ENCODE measurements around the gene C3orf20. TPM values are rescaled to one million over a fixed set of nuclear protein-coding genes. Genes with fewer than 3 reads are reported as not detected.

The C3orf20 gene
- total RNA-seq, 1 experiment from 2014 or later = not detected

DNA sequence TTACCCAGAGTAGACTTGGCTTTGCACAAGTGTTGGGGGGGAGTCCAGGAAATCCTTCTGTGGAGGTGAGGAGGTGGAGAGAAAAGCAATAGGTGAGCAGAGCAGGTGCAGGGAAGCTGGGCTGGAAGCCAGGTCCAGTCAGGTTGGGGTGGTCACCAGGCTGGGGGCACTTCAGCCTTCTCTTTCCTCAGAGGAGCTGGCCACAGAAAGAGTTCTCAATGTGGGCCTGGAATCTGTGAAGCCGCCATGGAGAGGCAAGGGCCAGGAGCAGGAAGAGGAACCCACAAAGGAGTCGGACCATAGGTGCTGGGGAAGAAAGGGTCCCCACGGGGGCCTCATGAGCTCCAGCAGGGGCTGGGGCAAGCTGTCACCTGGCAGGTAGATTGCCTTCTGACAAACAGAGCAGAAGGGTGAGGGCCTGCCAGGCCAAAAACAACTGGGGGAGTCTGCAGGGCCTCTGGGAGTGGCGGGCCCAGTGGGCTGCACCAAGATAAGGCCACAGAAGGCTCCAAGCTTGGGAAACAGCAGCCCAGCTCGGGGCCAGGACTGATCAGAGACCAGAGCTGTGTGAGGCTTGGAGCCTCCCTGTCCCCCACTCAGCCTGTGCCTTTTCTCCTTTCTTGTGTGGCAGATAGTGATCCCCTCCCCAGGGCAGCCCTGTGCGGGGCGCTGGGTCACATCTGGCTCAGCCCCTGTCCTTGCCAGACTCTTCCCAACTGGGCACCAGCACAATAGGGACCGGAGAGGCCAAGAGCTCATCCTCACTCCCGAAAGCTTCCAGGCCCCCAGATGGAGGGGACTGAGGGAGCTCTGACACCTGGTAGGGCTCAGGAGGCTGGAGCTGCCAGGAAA is 90.9 kb downstream of the C3orf20 start:
- no peak overlapping the region for H3K4me3 ChIP-seq (ENCODE audit: low read length)
- H3K9me3 ChIP-seq (ENCODE audit: low read length) = no peaks in the 10 kb centered on the region
- H4K20me1 ChIP-seq (ENCODE audit: insufficient read depth, low read depth, low read length) = no peaks in the 10 kb centered on the region
- no peaks in the 10 kb centered on the region for H3K79me2 ChIP-seq (ENCODE audit: low read length)
- no peaks in the 10 kb centered on the region for H3K9me2 ChIP-seq (replicated peaks; ENCODE audit: insufficient read depth, low read length)
- no peak overlapping the region for H3K4me2 ChIP-seq (ENCODE audit: low read depth, low read length, poor library complexity, severe bottlenecking)
- H3K4me1 ChIP-seq (ENCODE audit: low read length) = no peaks in the 10 kb centered on the region
- DNase-seq = no peak
- no peak overlapping the region for H3K27ac ChIP-seq (ENCODE audit: low read length)
- H3K36me3 ChIP-seq (ENCODE audit: insufficient read depth, low read length) = no peaks in the 10 kb centered on the region
- no peak overlapping the region for H3K9ac ChIP-seq (ENCODE audit: low read length)
- H2AFZ ChIP-seq (ENCODE audit: low read length) = no peak overlapping the region
- H3K27me3 ChIP-seq (ENCODE audit: low read length) = no peaks in the 10 kb centered on the region

DNA sequence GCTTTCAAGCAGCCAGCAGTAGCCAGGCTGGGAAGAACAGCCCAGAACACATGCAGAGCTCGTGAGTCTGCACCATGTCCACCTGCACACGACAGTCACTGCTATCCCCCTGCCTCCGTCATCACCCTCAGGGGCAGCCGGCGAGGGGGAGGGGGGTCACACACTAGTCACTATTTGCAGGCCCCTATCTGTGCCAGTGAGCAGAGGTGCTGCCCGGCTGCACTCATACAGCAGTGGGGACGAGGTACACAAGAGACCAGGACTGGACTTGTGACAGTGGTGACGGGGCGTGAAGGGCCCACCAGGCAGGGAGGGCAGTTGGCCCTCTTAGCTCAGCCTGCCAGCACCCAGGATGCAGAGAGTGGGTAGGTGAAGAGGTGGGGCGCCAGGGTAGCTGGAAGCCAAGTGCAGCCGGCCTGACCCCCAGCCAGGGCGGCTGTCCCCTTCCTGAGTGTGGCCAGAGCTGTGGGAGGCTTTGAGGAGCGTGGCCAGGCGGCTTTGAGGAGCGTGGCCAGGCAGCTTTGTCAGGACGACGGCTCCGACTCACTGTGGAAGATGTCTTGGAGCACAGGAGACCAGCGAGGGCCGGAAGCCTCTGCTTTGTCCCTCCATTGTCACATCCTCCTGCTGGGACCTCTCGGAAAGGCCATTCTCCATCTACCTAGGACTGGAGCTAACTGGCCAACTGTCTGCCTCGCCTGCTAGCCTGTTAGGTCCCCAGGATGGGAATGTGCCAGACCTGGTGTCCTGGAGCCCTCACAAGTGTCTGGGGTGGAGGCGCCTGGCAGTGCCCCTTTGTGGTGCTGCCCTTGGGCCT is 91.7 kb downstream of the C3orf20 start:
- no peak for DNase-seq
- H4K20me1 ChIP-seq (ENCODE audit: insufficient read depth, low read depth, low read length) = no peaks in the 10 kb centered on the region
- no peaks in the 10 kb centered on the region for H3K4me1 ChIP-seq (ENCODE audit: low read length)
- H3K4me2 ChIP-seq (ENCODE audit: low read depth, low read length, poor library complexity, severe bottlenecking) = no peak overlapping the region
- H3K9me2 ChIP-seq (replicated peaks; ENCODE audit: insufficient read depth, low read length) = no peaks in the 10 kb centered on the region
- no peaks in the 10 kb centered on the region for H3K79me2 ChIP-seq (ENCODE audit: low read length)
- no peak overlapping the region for H3K9ac ChIP-seq (ENCODE audit: low read length)
- H3K4me3 ChIP-seq (ENCODE audit: low read length) = no peak overlapping the region
- no peak overlapping the region for H3K27ac ChIP-seq (ENCODE audit: low read length)
- H3K9me3 ChIP-seq (ENCODE audit: low read length) = no peaks in the 10 kb centered on the region
- H2AFZ ChIP-seq (ENCODE audit: low read length) = no peak overlapping the region
- no peaks in the 10 kb centered on the region for H3K36me3 ChIP-seq (ENCODE audit: insufficient read depth, low read length)
- no peaks in the 10 kb centered on the region for H3K27me3 ChIP-seq (ENCODE audit: low read length)

DNA sequence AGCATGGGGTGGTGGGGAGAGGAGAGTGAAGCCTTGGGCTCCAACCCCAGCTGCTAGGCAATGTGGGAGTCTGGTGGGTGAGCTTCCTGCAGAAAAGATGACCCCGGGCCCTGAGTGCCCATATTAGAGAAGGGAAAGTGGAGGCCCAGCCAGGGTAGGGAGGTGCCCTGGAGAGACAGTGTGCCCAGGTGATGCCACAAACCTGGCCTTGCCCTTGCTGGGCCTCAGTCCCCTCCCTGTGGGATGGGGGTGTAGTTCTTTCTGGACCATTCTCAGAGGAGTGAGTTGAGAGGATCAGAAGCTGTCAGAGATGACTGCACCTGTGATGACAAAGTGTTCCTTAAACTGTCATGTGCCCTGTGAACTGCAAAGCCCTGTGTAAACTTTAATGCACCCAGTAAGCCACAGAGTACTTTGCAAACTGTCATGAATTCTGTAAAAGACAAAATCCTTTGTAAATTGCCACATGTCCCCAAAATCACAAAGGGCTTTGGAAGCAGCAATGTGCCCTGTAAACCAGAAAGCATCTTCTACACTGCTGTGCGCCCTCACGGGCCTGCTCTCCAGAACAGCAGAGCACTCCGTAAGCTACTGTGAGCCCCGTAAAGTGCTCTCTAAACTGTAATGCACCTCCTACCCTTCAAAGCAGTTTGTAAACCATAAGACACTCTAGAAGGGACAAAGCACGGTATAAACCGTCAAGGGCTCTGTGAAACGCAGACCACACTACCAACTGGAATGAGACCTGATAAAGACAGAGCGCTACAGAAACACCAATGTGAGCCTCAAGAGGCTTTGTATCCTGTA is 92.5 kb downstream of the C3orf20 start:
- no peaks in the 10 kb centered on the region for H3K79me2 ChIP-seq (ENCODE audit: low read length)
- H3K4me3 ChIP-seq (ENCODE audit: low read length) = no peak overlapping the region
- no peak overlapping the region for H2AFZ ChIP-seq (ENCODE audit: low read length)
- H4K20me1 ChIP-seq (ENCODE audit: insufficient read depth, low read depth, low read length) = no peaks in the 10 kb centered on the region
- no peak overlapping the region for H3K9ac ChIP-seq (ENCODE audit: low read length)
- H3K36me3 ChIP-seq (ENCODE audit: insufficient read depth, low read length) = no peaks in the 10 kb centered on the region
- DNase-seq = no peak
- H3K4me1 ChIP-seq (ENCODE audit: low read length) = no peaks in the 10 kb centered on the region
- H3K27me3 ChIP-seq (ENCODE audit: low read length) = no peaks in the 10 kb centered on the region
- H3K4me2 ChIP-seq (ENCODE audit: low read depth, low read length, poor library complexity, severe bottlenecking) = no peak overlapping the region
- no peaks in the 10 kb centered on the region for H3K9me3 ChIP-seq (ENCODE audit: low read length)
- H3K27ac ChIP-seq (ENCODE audit: low read length) = no peak overlapping the region
- no peaks in the 10 kb centered on the region for H3K9me2 ChIP-seq (replicated peaks; ENCODE audit: insufficient read depth, low read length)

DNA sequence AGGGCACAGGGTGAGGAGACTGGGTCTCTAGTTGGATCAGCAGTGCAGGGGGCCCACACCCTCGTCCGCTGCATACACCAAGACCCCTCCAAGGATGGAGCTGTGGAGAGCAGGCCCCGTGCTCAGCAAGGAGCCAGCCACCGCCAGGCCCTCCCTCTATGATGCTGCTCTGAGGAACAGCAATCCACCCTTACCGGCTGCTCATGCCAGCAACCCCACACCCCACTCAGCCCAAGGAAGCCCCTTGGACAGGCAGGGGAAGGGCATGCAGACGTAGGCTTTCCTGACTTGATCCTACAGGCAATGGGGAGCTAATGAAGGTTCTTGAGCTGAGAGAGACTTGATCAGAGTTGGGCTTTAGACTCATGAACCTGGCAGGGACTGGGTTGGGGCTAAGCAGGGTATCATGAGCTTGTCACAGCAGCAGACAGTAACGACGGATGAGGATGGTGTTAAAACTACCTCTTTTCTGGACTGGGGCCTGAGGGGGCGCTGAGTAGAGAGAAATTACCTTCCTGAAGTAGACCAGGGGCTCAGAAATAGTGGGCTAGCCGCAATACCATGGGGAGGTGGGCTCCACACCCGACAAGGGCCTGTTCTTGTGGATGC is 93.3 kb downstream of the C3orf20 start:
- no peak overlapping the region for H3K4me2 ChIP-seq (ENCODE audit: low read depth, low read length, poor library complexity, severe bottlenecking)
- H3K36me3 ChIP-seq (ENCODE audit: insufficient read depth, low read length) = no peaks in the 10 kb centered on the region
- no peaks in the 10 kb centered on the region for H3K4me1 ChIP-seq (ENCODE audit: low read length)
- no peaks in the 10 kb centered on the region for H3K9me2 ChIP-seq (replicated peaks; ENCODE audit: insufficient read depth, low read length)
- H3K4me3 ChIP-seq (ENCODE audit: low read length) = no peak overlapping the region
- no peaks in the 10 kb centered on the region for H3K27me3 ChIP-seq (ENCODE audit: low read length)
- no peaks in the 10 kb centered on the region for H3K9me3 ChIP-seq (ENCODE audit: low read length)
- H3K9ac ChIP-seq (ENCODE audit: low read length) = no peak overlapping the region
- H3K27ac ChIP-seq (ENCODE audit: low read length) = no peak overlapping the region
- DNase-seq = no peak
- H3K79me2 ChIP-seq (ENCODE audit: low read length) = no peaks in the 10 kb centered on the region
- no peaks in the 10 kb centered on the region for H4K20me1 ChIP-seq (ENCODE audit: insufficient read depth, low read depth, low read length)
- no peak overlapping the region for H2AFZ ChIP-seq (ENCODE audit: low read length)

DNA sequence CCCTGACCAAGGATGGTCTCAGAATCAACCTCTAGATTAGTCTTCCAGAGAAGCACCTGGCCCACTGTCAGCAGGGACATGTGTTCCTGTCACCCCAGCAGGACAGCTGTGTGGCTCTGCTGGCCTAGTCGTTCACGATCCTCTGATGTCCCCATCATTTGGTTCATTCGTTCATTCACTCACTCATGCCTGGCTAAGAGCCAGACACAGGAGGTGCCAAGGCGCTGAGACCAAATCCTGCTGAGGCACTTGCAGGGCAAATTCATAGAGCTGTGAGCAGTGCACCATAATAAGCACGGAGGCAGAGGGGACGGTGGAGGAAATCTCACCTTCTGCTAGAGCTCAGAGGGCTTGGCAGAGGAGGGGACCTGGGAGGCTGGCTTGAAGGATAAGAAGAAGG is 93.9 kb downstream of the C3orf20 start:
- Histone ChIP-seq H3K79me2 (ENCODE audit: low read length) (no peaks in the 10 kb centered on the region), H4K20me1 (ENCODE audit: insufficient read depth, low read depth, low read length) (no peaks in the 10 kb centered on the region), H3K4me2 (ENCODE audit: low read depth, low read length, poor library complexity, severe bottlenecking) (no peak overlapping the region), H3K9me3 (ENCODE audit: low read length) (no peaks in the 10 kb centered on the region), H3K36me3 (ENCODE audit: insufficient read depth, low read length) (no peaks in the 10 kb centered on the region), H3K4me3 (ENCODE audit: low read length) (no peak overlapping the region), H3K9ac (ENCODE audit: low read length) (no peak overlapping the region), H3K27ac (ENCODE audit: low read length) (no peak overlapping the region), H3K4me1 (ENCODE audit: low read length) (no peaks in the 10 kb centered on the region), H3K27me3 (ENCODE audit: low read length) (no peaks in the 10 kb centered on the region), H3K9me2 (replicated peaks; ENCODE audit: insufficient read depth, low read length) (no peaks in the 10 kb centered on the region), H2AFZ (ENCODE audit: low read length) (no peak overlapping the region)
- DNase-seq = no peak

DNA sequence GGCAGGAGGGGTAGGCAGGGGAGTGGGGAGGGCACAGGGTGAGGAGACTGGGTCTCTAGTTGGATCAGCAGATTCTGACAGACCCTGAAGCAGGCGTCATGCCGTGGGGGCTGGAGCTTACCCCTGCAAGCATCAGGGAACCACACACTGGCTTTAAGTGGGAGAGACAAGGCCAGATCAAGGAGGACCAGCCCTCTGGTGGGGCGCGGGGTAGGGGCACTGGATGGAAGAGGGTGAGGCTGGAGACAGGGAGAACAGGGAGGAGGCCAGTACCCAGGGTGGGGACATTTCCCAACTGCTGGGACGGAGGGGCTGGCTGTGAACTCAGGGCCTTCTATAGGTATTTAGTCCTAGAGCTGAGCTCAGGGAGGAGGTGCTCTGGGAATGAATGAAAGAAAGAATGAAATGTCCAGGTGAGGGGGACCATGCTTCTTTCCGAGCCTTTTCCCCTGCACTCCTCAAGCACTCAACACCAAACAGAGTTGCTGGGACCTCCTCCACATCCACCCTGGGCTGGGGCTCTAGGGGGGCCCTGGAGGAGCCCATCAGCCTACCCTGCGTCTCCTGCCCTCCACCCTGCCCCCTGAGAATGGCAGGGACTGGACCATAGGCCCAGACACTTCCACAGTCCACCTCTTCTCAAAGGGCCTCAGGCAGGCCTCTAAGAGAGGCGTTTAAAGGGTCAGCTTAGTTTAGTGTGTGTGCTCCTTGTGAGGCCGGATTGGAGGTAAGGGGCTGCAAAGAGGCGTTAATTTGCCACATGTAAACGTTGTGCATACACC is 94.8 kb downstream of the C3orf20 start:
- Histone ChIP-seq H3K27ac (ENCODE audit: low read length) (no peak overlapping the region), H3K4me3 (ENCODE audit: low read length) (no peak overlapping the region), H3K9me2 (replicated peaks; ENCODE audit: insufficient read depth, low read length) (no peaks in the 10 kb centered on the region), H3K36me3 (ENCODE audit: insufficient read depth, low read length) (no peaks in the 10 kb centered on the region), H3K9me3 (ENCODE audit: low read length) (no peaks in the 10 kb centered on the region), H2AFZ (ENCODE audit: low read length) (no peak overlapping the region), H3K4me2 (ENCODE audit: low read depth, low read length, poor library complexity, severe bottlenecking) (no peak overlapping the region), H4K20me1 (ENCODE audit: insufficient read depth, low read depth, low read length) (no peaks in the 10 kb centered on the region), H3K9ac (ENCODE audit: low read length) (no peak overlapping the region), H3K79me2 (ENCODE audit: low read length) (no peaks in the 10 kb centered on the region), H3K27me3 (ENCODE audit: low read length) (no peaks in the 10 kb centered on the region), H3K4me1 (ENCODE audit: low read length) (no peaks in the 10 kb centered on the region)
- no peak for DNase-seq

DNA sequence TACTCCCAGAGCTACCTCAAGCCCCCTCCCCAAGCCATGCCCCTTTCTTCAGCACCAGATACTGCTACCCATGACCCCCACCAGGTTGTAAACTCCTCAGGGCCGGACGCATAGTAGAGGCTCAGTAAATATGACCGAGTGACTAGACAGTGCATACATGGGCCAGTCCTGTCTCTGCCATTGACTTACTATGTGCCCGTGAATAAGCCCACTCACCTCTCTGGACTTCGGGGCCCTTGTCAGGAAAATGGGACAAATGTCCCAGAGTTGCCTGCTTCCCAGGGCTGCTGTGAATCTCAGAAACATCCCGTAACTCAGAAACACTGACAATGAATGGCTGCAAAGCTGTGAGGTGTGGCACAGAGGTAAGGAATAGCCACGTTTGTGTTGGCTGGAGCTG is 95.7 kb downstream of the C3orf20 start:
- H3K27me3 ChIP-seq (ENCODE audit: low read length) = no peaks in the 10 kb centered on the region

More for the DNA sequence above, 95.7 kb downstream of the C3orf20 start:
- no peak overlapping the region for H3K9ac ChIP-seq (ENCODE audit: low read length)
- no peaks in the 10 kb centered on the region for H3K79me2 ChIP-seq (ENCODE audit: low read length)
- no peak overlapping the region for H3K4me3 ChIP-seq (ENCODE audit: low read length)
- no peaks in the 10 kb centered on the region for H4K20me1 ChIP-seq (ENCODE audit: insufficient read depth, low read depth, low read length)
- no peaks in the 10 kb centered on the region for H3K4me1 ChIP-seq (ENCODE audit: low read length)
- no peaks in the 10 kb centered on the region for H3K36me3 ChIP-seq (ENCODE audit: insufficient read depth, low read length)
- H3K27ac ChIP-seq (ENCODE audit: low read length) = no peak overlapping the region
- H3K4me2 ChIP-seq (ENCODE audit: low read depth, low read length, poor library complexity, severe bottlenecking) = no peak overlapping the region
- no peak for DNase-seq
- H3K9me3 ChIP-seq (ENCODE audit: low read length) = no peaks in the 10 kb centered on the region
- no peaks in the 10 kb centered on the region for H3K9me2 ChIP-seq (replicated peaks; ENCODE audit: insufficient read depth, low read length)
- no peak overlapping the region for H2AFZ ChIP-seq (ENCODE audit: low read length)

Data from Karpas-422 (cell line).